Measurements from ENCODE around the gene PCLAF. TPM values are rescaled to one million over a fixed set of nuclear protein-coding genes. Genes with fewer than 3 reads are reported as not detected.
A peak's percentile ranks its signal among the peaks of the same experiment; 100 is the strongest.
"Not testable (repeated sequence)": the region's sequence is repeated elsewhere in the genome, so short reads cannot be mapped to it uniquely, and the experiment has no call there.

PCLAF gene
- total RNA-seq, 1 donor from 2014 or later: 6.6 TPM

DNA sequence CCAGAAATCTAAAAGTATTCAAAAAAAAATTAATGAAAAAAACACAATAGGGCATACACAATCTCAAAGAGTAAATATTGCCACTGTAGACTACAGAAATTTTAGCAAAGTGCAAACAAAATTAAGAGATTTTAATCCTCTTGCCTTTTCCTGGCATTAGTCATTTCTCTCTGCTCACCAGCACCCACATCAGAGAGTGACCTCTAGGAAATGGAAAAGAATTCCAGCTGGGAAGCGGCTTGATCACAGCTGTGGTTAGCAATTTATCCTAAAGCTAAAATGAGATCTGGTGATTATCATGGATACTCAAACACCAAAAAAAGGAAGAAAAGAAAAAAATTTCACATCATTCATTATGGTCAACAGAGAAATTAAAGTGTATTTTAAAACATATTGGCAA lies 32.8 kb downstream of the PCLAF start:
- TF ChIP-seq, protein P1, sequence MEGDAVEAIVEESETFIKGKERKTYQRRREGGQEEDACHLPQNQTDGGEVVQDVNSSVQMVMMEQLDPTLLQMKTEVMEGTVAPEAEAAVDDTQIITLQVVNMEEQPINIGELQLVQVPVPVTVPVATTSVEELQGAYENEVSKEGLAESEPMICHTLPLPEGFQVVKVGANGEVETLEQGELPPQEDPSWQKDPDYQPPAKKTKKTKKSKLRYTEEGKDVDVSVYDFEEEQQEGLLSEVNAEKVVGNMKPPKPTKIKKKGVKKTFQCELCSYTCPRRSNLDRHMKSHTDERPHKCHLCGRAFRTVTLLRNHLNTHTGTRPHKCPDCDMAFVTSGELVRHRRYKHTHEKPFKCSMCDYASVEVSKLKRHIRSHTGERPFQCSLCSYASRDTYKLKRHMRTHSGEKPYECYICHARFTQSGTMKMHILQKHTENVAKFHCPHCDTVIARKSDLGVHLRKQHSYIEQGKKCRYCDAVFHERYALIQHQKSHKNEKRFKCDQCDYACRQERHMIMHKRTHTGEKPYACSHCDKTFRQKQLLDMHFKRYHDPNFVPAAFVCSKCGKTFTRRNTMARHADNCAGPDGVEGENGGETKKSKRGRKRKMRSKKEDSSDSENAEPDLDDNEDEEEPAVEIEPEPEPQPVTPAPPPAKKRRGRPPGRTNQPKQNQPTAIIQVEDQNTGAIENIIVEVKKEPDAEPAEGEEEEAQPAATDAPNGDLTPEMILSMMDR (IDR thresholded peaks at IDR 0.05): no peak
- Mint-ChIP-seq H3K27ac (ENCODE audit: unreplicated experiment) (no peak overlapping the region), H3K4me1 (ENCODE audit: low read depth) (peaks cover 33% of the 10 kb centered on the region), H3K9me3 (ENCODE audit: low read depth) (no peaks in the 10 kb centered on the region), H3K27me3 (ENCODE audit: low read depth) (no peaks in the 10 kb centered on the region), H3K4me3 (ENCODE audit: unreplicated experiment) (no peak overlapping the region), H3K36me3 (ENCODE audit: low read depth) (peaks cover 5% of the 10 kb centered on the region)
- no peak for DNase-seq (ENCODE audit: low spot score)

DNA sequence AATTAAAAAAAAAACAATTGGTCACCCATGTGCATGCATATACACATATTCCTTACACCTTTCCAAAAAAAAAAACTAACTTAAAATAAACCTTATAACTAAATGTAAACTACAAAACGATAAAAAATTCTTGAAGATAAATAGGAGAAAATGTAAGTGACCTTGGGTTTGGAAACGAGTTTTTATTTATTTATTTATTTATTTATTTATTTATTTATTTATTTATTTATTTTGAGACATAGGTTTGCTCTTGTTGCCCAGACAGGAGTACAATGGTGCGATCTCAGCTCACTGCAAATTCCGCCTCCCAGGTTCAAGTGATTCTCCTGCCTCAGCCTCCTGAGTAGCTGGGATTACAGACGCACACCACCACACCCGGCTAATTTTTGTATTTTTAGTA lies 35.0 kb downstream of the PCLAF start:
- H3K27ac Mint-ChIP-seq (ENCODE audit: unreplicated experiment); H3K36me3 Mint-ChIP-seq (ENCODE audit: low read depth); DNase-seq (ENCODE audit: low spot score); H3K27me3 Mint-ChIP-seq (ENCODE audit: low read depth); H3K4me3 Mint-ChIP-seq (ENCODE audit: unreplicated experiment); H3K9me3 Mint-ChIP-seq (ENCODE audit: low read depth): not testable (repeated sequence)
- peaks cover 41% of the 10 kb centered on the region for H3K4me1 Mint-ChIP-seq (ENCODE audit: low read depth)

DNA sequence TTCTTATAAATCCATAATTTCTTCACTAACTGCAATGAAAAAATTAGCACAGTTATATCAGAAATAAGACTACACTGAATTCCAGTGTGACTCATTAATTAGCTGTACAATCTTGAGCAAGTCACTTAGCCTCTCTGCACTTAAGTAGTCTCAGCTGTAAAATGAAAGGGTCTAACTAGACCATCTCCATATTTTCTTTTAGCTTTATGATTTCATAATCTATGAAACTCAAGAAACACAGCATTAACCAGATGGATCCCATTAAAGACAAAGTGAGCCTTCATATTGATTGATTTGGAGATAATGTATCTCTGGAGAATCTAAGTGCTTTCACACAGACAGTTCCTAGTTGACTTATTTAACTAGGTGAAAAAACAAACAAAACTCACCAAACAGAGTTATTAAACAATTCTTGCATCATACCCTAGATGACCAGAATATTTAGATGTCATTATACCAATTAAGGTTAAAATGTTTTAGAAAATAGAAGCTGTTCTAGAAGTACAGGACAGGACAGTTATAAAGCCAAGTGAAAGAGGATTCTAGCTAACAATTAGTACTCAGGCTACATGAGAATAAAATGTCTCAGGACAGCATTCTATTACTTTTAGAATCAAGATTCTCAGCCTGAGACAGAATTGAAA lies 36.5 kb downstream of the PCLAF start:
- TF ChIP-seq, protein P1 (IDR thresholded peaks at IDR 0.05): no peak
- H3K27ac Mint-ChIP-seq (ENCODE audit: unreplicated experiment): no peak overlapping the region
- H3K9me3 Mint-ChIP-seq (ENCODE audit: low read depth): no peaks in the 10 kb centered on the region
- no peak overlapping the region for H3K4me3 Mint-ChIP-seq (ENCODE audit: unreplicated experiment)
- H3K4me1 Mint-ChIP-seq (ENCODE audit: low read depth): peaks cover 33% of the 10 kb centered on the region
- DNase-seq (ENCODE audit: low spot score): no peak
- H3K27me3 Mint-ChIP-seq (ENCODE audit: low read depth): no peaks in the 10 kb centered on the region
- peaks cover 8% of the 10 kb centered on the region for H3K36me3 Mint-ChIP-seq (ENCODE audit: low read depth)

DNA sequence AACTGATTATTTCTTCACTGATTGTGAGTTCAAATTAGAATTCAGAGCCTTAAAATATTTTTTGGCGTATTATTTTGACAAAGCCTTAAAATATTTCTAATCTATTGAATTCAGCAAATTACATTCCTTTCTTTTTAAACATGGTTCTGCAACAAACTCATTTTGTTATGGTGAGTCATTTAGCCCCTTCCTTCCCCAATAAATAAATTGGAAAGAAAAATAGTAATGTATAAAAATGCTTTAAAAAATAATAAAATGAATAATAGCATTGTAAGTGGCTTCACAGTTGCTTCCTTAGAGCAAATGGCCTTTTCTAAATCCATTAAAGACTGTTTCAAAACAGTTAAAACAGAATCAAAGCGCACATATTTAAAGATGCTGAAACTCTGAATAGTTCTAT lies 37.4 kb downstream of the PCLAF start:
- peaks cover 33% of the 10 kb centered on the region for H3K4me1 Mint-ChIP-seq (ENCODE audit: low read depth)
- TF ChIP-seq, protein P1 (IDR thresholded peaks at IDR 0.05): no peak
- no peak overlapping the region for H3K4me3 Mint-ChIP-seq (ENCODE audit: unreplicated experiment)
- no peak for DNase-seq (ENCODE audit: low spot score)
- no peaks in the 10 kb centered on the region for H3K27me3 Mint-ChIP-seq (ENCODE audit: low read depth)
- no peak overlapping the region for H3K27ac Mint-ChIP-seq (ENCODE audit: unreplicated experiment)
- H3K36me3 Mint-ChIP-seq (ENCODE audit: low read depth): peaks cover 8% of the 10 kb centered on the region
- no peaks in the 10 kb centered on the region for H3K9me3 Mint-ChIP-seq (ENCODE audit: low read depth)

DNA sequence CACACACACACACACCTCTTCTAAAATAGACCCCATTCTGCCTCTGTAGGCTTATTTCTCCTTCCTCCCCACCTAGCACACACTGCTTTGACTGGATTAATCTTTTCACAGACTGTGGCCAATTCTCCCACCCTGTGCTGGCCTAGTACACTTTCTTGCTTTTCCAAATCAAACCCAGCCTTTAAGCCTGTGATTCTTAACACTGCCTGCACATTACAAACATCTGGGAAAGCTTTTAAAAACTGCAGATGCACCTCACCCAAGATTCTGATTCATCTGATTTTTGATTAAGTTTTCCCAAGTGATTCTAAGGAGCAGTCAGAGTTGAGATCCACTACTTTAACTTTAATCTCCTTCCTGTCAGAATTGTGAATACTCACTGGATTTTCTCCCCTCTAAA lies 38.0 kb downstream of the PCLAF start:
- Mint-ChIP-seq H3K9me3 (ENCODE audit: low read depth) (no peaks in the 10 kb centered on the region), H3K36me3 (ENCODE audit: low read depth) (peaks cover 6% of the 10 kb centered on the region), H3K27ac (ENCODE audit: unreplicated experiment) (peak overlapping the region; percentile 34), H3K4me3 (ENCODE audit: unreplicated experiment) (no peak overlapping the region), H3K27me3 (ENCODE audit: low read depth) (no peaks in the 10 kb centered on the region), H3K4me1 (ENCODE audit: low read depth) (peaks cover 29% of the 10 kb centered on the region)
- TF ChIP-seq, protein P1 (IDR thresholded peaks at IDR 0.05): no peak
- no peak for DNase-seq (ENCODE audit: low spot score)

DNA sequence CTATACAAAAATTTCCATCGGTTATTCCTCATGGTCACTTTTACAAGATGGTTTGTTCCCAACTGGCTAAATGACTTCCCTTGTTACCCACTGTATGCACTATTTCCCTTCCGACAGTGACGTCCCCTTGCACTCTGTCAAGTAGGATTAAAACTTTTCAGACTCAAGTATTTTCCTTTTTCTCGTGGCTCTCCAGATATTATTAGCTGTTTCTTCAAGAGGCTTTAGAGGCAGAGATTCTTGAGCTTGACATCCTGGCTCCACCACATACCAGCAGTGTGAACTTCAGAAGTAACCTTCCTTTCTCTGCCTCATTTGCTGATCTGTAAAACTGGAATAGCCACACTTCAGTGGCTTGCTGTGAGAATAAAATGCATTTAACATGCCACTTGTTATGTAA lies 39.3 kb downstream of the PCLAF start:
- H3K27ac Mint-ChIP-seq (ENCODE audit: unreplicated experiment): peak overlapping the region; percentile 33

More for the DNA sequence above, 39.3 kb downstream of the PCLAF start:
- Mint-ChIP-seq H3K9me3 (ENCODE audit: low read depth) (no peaks in the 10 kb centered on the region), H3K4me1 (ENCODE audit: low read depth) (peaks cover 29% of the 10 kb centered on the region), H3K36me3 (ENCODE audit: low read depth) (peaks cover 3% of the 10 kb centered on the region), H3K4me3 (ENCODE audit: unreplicated experiment) (no peak overlapping the region), H3K27me3 (ENCODE audit: low read depth) (no peaks in the 10 kb centered on the region)
- DNase-seq (ENCODE audit: low spot score): no peak
- TF ChIP-seq, protein P1 (IDR thresholded peaks at IDR 0.05): no peak
